ENCODE data around the gene PPIL4. TPM values are rescaled to one million over a fixed set of nuclear protein-coding genes. Genes with fewer than 3 reads are reported as not detected.

PPIL4 gene
- total RNA-seq, 4 donors from 2014 or later = 10.1 to 30.5 (median 19.0) TPM

DNA sequence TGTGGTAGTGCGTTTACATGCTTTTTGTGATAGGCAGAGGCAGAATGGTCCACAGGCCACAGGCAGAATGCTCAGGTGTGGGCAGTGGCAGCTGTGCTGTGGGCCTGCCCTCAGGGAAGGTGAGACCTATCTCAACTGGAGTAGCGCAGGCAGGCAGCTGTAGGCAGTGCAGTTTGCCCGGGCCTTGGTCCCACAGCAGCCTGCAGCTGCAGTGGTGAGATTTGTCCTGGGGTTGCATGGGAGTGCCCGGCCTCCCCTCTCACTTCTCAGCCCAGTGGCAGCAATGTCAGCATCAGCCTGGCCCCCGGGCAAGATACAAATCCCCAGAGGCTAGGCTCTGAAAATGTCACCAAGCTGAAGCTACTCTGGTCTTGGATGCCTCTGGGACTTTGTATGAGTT lies 6.1 kb upstream of the PPIL4 start:
- in situ Hi-C loops (cut with MboI; ENCODE audit: low pct_ligation_motif_present in 1 of 4, low pct_unique_long_range_greater_than_20kb in 1 of 4, low sequenced_read_pairs in 3 of 4) = loop anchor here in 1 of 4 donors (25.0 kb wide), 1 partner anchor 160 kb away; the partner anchor contains the start of gene LATS1
- Histone ChIP-seq H3K4me1 (no peaks in the 10 kb centered on the region), H3K27ac (no peak overlapping the region), H3K4me3 (no peak overlapping the region), H3K9me3 (no peaks in the 10 kb centered on the region), H3K27me3 (peaks cover 38% of the 10 kb centered on the region), H3K36me3 (no peaks in the 10 kb centered on the region)
- intact Hi-C loops (cut with DNase I; ENCODE audit: low total_unique reads) = no loop called here
- 73% methylated on average over 5 of the region's 5 CpGs; no CpG with 5 or more reads in 1 of the 2 donors for WGBS, 2 donors (ENCODE audit: low coverage in 1 of 2)
- no peak for TF ChIP-seq POLR2A (IDR thresholded peaks at IDR 0.05)
- TF ChIP-seq, protein P1, sequence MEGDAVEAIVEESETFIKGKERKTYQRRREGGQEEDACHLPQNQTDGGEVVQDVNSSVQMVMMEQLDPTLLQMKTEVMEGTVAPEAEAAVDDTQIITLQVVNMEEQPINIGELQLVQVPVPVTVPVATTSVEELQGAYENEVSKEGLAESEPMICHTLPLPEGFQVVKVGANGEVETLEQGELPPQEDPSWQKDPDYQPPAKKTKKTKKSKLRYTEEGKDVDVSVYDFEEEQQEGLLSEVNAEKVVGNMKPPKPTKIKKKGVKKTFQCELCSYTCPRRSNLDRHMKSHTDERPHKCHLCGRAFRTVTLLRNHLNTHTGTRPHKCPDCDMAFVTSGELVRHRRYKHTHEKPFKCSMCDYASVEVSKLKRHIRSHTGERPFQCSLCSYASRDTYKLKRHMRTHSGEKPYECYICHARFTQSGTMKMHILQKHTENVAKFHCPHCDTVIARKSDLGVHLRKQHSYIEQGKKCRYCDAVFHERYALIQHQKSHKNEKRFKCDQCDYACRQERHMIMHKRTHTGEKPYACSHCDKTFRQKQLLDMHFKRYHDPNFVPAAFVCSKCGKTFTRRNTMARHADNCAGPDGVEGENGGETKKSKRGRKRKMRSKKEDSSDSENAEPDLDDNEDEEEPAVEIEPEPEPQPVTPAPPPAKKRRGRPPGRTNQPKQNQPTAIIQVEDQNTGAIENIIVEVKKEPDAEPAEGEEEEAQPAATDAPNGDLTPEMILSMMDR (IDR thresholded peaks at IDR 0.05) = no peak
- no peak for TF ChIP-seq EP300 (IDR thresholded peaks at IDR 0.05; ENCODE audit: low read depth)
- no peak for TF ChIP-seq POLR2AphosphoS5 (IDR thresholded peaks at IDR 0.05)
- no peak for DNase-seq

DNA sequence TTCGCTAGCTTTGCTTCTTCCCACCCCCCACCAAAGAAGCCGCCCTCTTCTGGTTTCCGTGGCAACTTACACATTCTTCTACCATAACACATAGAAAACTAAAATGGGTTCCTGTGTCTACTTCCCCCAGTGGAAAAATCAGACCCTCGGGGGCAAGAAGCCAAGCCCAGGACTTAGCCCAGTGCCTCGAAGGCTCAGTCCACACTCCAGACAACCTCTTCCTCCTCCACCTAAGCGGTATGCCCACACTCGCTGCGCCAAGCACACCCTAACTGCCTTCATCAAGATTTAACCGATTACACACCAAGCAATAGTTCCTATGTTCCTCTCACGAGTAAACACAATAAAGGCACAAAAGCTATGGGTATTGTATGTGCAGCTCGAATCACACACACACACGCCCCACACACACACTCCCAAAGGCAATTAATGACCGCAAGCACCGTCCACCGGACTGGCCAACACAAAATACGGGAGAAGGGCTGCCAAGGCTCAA lies 537 bp downstream of the PPIL4 start:
- in situ Hi-C loops (cut with MboI; ENCODE audit: low pct_ligation_motif_present in 1 of 4, low pct_unique_long_range_greater_than_20kb in 1 of 4, low sequenced_read_pairs in 3 of 4) = no loop called here
- TF ChIP-seq POLR2AphosphoS5 (IDR thresholded peaks at IDR 0.05) = peak in 1 of 3 donors; percentile 44
- TF ChIP-seq EP300 (IDR thresholded peaks at IDR 0.05; ENCODE audit: low read depth) = no peak
- TF ChIP-seq, protein P1 (IDR thresholded peaks at IDR 0.05) = no peak
- no peak for TF ChIP-seq POLR2A (IDR thresholded peaks at IDR 0.05)
- H3K9me3 ChIP-seq = no peaks in the 10 kb centered on the region
- intact Hi-C loops (cut with DNase I; ENCODE audit: low total_unique reads) = no loop called here
- peaks cover 6 to 35% (median 21%) of the 10 kb centered on the region in 4 donors for H3K4me1 ChIP-seq
- no peaks in the 10 kb centered on the region for H3K27me3 ChIP-seq
- DNase-seq = peak; percentile 55
- H3K36me3 ChIP-seq = peaks cover 0 to 8% (median 3%) of the 10 kb centered on the region in 4 donors
- peak overlapping the region; percentile 94 to 99 (median 96) for H3K27ac ChIP-seq
- 0% methylated on average over 4 to 16 of the region's 16 CpGs for WGBS, 2 donors (ENCODE audit: low coverage in 1 of 2)
- H3K4me3 ChIP-seq = peak overlapping the region; percentile 64 to 88 (median 70)

DNA sequence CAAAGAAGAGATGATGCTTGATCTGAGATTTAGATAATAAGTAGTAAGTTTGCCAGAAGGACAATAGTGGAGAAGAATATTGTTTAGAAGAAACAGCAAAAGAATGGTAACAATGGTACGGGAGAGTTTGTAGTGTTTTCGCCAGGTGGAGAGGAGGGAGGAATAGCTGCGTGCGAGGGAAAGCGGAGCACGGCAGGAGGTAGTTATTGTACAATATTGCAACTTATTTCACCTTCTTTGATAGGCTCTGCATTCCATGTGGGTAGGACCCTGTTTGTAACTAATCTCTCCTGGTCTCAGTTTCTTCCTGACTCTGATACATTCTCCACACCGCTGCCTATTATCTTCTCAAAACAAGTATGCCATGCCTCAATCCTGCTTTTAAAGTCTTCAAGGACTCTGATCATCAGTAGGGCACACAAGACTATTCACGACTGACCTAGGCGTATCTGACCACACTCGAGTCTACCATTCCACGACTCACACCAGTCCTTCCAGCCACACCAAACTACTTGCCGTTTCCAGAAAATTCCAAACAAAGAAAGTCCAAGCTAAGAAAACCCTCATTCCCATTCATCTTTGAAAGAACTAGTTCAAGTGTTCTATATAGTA lies 1.1 kb downstream of the PPIL4 start:
- peak overlapping the region; percentile 64 to 88 (median 70) for H3K4me3 ChIP-seq
- H3K36me3 ChIP-seq = peaks cover 0 to 13% (median 6%) of the 10 kb centered on the region in 4 donors
- peak overlapping the region; percentile 94 to 99 (median 96) for H3K27ac ChIP-seq
- H3K4me1 ChIP-seq = peaks cover 6 to 35% (median 21%) of the 10 kb centered on the region in 4 donors
- H3K27me3 ChIP-seq = no peaks in the 10 kb centered on the region
- no peak for DNase-seq
- intact Hi-C loops (cut with DNase I; ENCODE audit: low total_unique reads) = no loop called here
- TF ChIP-seq POLR2AphosphoS5 (IDR thresholded peaks at IDR 0.05) = no peak
- no peak for TF ChIP-seq EP300 (IDR thresholded peaks at IDR 0.05; ENCODE audit: low read depth)
- TF ChIP-seq, protein P1 (IDR thresholded peaks at IDR 0.05) = no peak
- no peak for TF ChIP-seq POLR2A (IDR thresholded peaks at IDR 0.05)
- in situ Hi-C loops (cut with MboI; ENCODE audit: low pct_ligation_motif_present in 1 of 4, low pct_unique_long_range_greater_than_20kb in 1 of 4, low sequenced_read_pairs in 3 of 4) = no loop called here
- WGBS, 2 donors (ENCODE audit: low coverage in 1 of 2) = 12 to 20% methylated on average over 12 of the region's 12 CpGs
- no peaks in the 10 kb centered on the region for H3K9me3 ChIP-seq

DNA sequence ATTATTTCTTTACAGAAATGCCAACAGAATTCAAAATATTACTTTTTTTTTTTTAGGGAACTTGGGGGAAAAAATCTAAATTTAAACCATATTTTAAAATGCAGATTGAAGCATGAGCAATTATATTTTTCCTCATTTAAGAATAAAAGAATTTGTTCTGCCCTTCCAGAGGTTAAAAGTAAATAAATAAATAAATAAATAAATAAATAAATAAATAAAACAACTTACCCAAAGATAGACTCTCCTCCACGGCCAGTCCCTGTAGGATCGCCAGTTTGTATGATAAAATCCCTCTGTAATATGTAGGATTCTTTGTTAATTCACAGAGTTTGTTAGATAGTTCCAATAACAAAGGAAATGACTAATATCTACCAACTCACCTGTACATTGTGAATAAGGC lies 4.7 kb downstream of the PPIL4 start:
- H3K27me3 ChIP-seq = no peaks in the 10 kb centered on the region
- TF ChIP-seq POLR2A (IDR thresholded peaks at IDR 0.05) (no peak), EP300 (IDR thresholded peaks at IDR 0.05; ENCODE audit: low read depth) (no peak)
- TF ChIP-seq, protein P1 (IDR thresholded peaks at IDR 0.05) = no peak
- H3K36me3 ChIP-seq = peaks cover 0 to 46% (median 18%) of the 10 kb centered on the region in 4 donors
- WGBS, 2 donors (ENCODE audit: low coverage in 1 of 2) = 85 to 92% methylated on average over 2 of the region's 2 CpGs
- in situ Hi-C loops (cut with MboI; ENCODE audit: low pct_ligation_motif_present in 1 of 4, low pct_unique_long_range_greater_than_20kb in 1 of 4, low sequenced_read_pairs in 3 of 4) (no loop called here), intact Hi-C loops (cut with DNase I; ENCODE audit: low total_unique reads) (no loop called here)
- H3K4me1 ChIP-seq = peaks cover 6 to 29% (median 19%) of the 10 kb centered on the region in 4 donors
- DNase-seq = no peak
- H3K27ac ChIP-seq = no peak overlapping the region
- H3K4me3 ChIP-seq = no peak overlapping the region
- no peaks in the 10 kb centered on the region for H3K9me3 ChIP-seq

Measured in transverse colon (tissue), 4 donors.